GM23248 (cell line): ENCODE data around the gene CHKB.

Experiments used
- EZH2 ChIP-seq: fragments of 200-600 bp; sonication (generic); IDR thresholded peaks from 2 replicates; pipeline ENCODE4 v1.6.1; 2018; ENCODE audit warnings: antibody characterized with exemption, mild to moderate bottlenecking; ENCODE audit not compliant: insufficient read depth, poor library complexity, severe bottlenecking
- EZH2phosphoT487 ChIP-seq: fragments of 200-600 bp; sonication (generic); IDR thresholded peaks from 2 replicates; pipeline ENCODE4 v1.6.1; 2018; ENCODE audit warnings: antibody characterized with exemption, moderate library complexity, mild to moderate bottlenecking, low read depth; ENCODE audit not compliant: insufficient read depth

- TF ChIP-seq EZH2 (no peak), EZH2phosphoT487 (no peak)
Observed at GRCh38 chr22:50587407-50587806, 4.8 kb upstream of the CHKB start.
